Left lung (tissue), 10 donors: ENCODE results near the gene RCBTB2. TPM values are rescaled to one million over a fixed set of nuclear protein-coding genes. Genes with fewer than 3 reads are reported as not detected.

ENCODE experiments used
- ATAC-seq: fragments of 200-7000 bp; cut with Tn5 transposase; one replicate; pipeline ENCODE4 v1.9.1; 2020; ENCODE audit warnings: moderate library complexity
- DNase-seq, 4 donors: peaks; one replicate each; pipeline ENCODE4 v3.0.0-alpha.2; 2013 to 2020
- H3K27ac ChIP-seq, 2 donors: fragments of 200-600 bp; sonication (generic) in 1 of 2; one replicate each; pipeline versions ENCODE4 v1.5.0 to v1.8.0; 2020 to 2021
- H3K27me3 ChIP-seq, 2 donors: fragments of 200-600 bp; sonication (generic) in 1 of 2; one replicate each; pipeline versions ENCODE4 v1.5.0 to v1.8.0; 2020 to 2021
- H3K36me3 ChIP-seq, 2 donors: fragments of 200-600 bp; sonication (generic) in 1 of 2; one replicate each; pipeline versions ENCODE4 v1.5.0 to v1.8.0; 2020 to 2021
- H3K4me1 ChIP-seq, 2 donors: fragments of 200-600 bp; one replicate each; pipeline ENCODE4 v1.8.0; 2021
- H3K4me3 ChIP-seq, 2 donors: fragments of 200-600 bp; sonication (generic) in 1 of 2; one replicate each; pipeline versions ENCODE4 v1.5.0 to v1.8.0; 2020 to 2021; ENCODE audit warnings: mild to moderate bottlenecking in 1 of 2
- H3K9me3 ChIP-seq, 2 donors: fragments of 200-600 bp; sonication (generic) in 1 of 2; one replicate each; pipeline versions ENCODE4 v1.5.0 to v1.8.0; 2020 to 2021
- CTCF ChIP-seq, 2 donors: fragments of 200-600 bp; sonication (generic) in 1 of 2; IDR thresholded peaks; one replicate each; pipeline versions ENCODE4 v1.5.0 to v1.8.0; 2021; ENCODE audit warnings: antibody characterized with exemption in 2 of 2
- intact Hi-C, 2 donors: fragments of 100-400 bp; cut with DNase I; formaldehyde crosslinking; loops; one replicate each; pipeline versions ENCODE4 v1.11.2 to v1.14.2; 2022
- polyA plus RNA-seq, 6 donors: library from polyadenylated mRNA; unstranded; fragments of 120-200 nt; gene quantifications; one replicate each; pipeline ENCODE4 v1.2.1, GENCODE V29; 2013; ENCODE audit not compliant: insufficient read length in 6 of 6
- total RNA-seq, 2 donors: library from RNA; stranded (reverse); fragmentation: NEBNext Ultra II Directional; extraction: Animal tissue kit (Norgen Biotek cat#: 25700); gene quantifications; one replicate each; pipeline ENCODE4 v1.2.1, GENCODE V29; 2021
- donor health status: DM: no; HTN: yes; CAD: no.
- donor health status: DM: no; HTN: no; CAD: no.

The RCBTB2 gene
- total and polyA plus RNA-seq, 8 donors = 17.1 to 44.5 (median 40.6) TPM

GRCh38 chr13:48448959-48449614, 83.8 kb downstream of the RCBTB2 start:
- ATAC-seq (peak; percentile 67), DNase-seq (peak in 1 of 4 donors; percentile 22)
- Histone ChIP-seq H3K27ac (peak overlapping the region; percentile 33 to 71), H3K27me3 (no peaks in the 10 kb centered on the region), H3K36me3 (peaks cover 0 to 8% of the 10 kb centered on the region in 2 donors), H3K4me1 (peaks cover 15 to 45% of the 10 kb centered on the region in 2 donors), H3K9me3 (peaks cover 0 to 13% of the 10 kb centered on the region in 2 donors), H3K4me3 (peak overlapping the region in 1 of 2 donors; percentile 5)
- TF ChIP-seq CTCF (IDR thresholded peaks at IDR 0.05) = no peak
- intact Hi-C loops = no loop called here

GRCh38 chr13:48448285-48448958, 84.5 kb downstream of the RCBTB2 start:
- no peak for TF ChIP-seq CTCF (IDR thresholded peaks at IDR 0.05)
- peak overlapping the region; percentile 33 to 71 for H3K27ac ChIP-seq

GRCh38 chr13:48446464-48446863, 86.4 kb downstream of the RCBTB2 start:
- peak; percentile 70 for ATAC-seq
- no peak for DNase-seq
- intact Hi-C loops = no loop called here
- Histone ChIP-seq H3K4me1 (peaks cover 15 to 45% of the 10 kb centered on the region in 2 donors), H3K36me3 (no peaks in the 10 kb centered on the region), H3K4me3 (no peak overlapping the region), H3K9me3 (peaks cover 0 to 13% of the 10 kb centered on the region in 2 donors), H3K27ac (peak overlapping the region; percentile 23 to 46), H3K27me3 (no peaks in the 10 kb centered on the region)
- TF ChIP-seq CTCF (IDR thresholded peaks at IDR 0.05) = no peak

More at GRCh38 chr13:48448285-48448958, 84.5 kb downstream of the RCBTB2 start:
- Histone ChIP-seq H3K36me3 (peaks cover 0 to 1% of the 10 kb centered on the region in 2 donors), H3K4me1 (peaks cover 15 to 45% of the 10 kb centered on the region in 2 donors), H3K27me3 (no peaks in the 10 kb centered on the region), H3K9me3 (peaks cover 0 to 13% of the 10 kb centered on the region in 2 donors), H3K4me3 (peak overlapping the region in 1 of 2 donors; percentile 5)
- DNase-seq (peak in 1 of 4 donors; percentile 26), ATAC-seq (peak; percentile 56)
- intact Hi-C loops = no loop called here

- Histone ChIP-seq H3K36me3 (no peaks in the 10 kb centered on the region), H3K4me3 (no peak overlapping the region), H3K27ac (no peak overlapping the region), H3K4me1 (peaks cover 7 to 33% of the 10 kb centered on the region in 2 donors), H3K27me3 (no peaks in the 10 kb centered on the region), H3K9me3 (no peaks in the 10 kb centered on the region)
- no peak for ATAC-seq
- intact Hi-C loops = no loop called here
- TF ChIP-seq CTCF (IDR thresholded peaks at IDR 0.05) = no peak
- DNase-seq = no peak
These were observed 89.3 kb downstream of the RCBTB2 start for GRCh38 chr13:48443442-48444208.

Other genes starting within 250 kb of the RCBTB2 start
- gene RB1, start 229.3 kb downstream of the RCBTB2 start, total RNA-seq = 10 to 100 TPM; 32.1 to 45.7 TPM
- gene RB1, start 229.3 kb downstream of the RCBTB2 start, polyA plus RNA-seq = 10 to 100 TPM; 42.5 to 53.1 (median 49.4) TPM
- 10 to 100 TPM; 20.6 to 22.9 TPM for gene LPAR6, start 120.0 kb downstream of the RCBTB2 start, total RNA-seq
- 10 to 100 TPM; 44.6 to 59.0 (median 51.5) TPM for gene LPAR6, start 120.0 kb downstream of the RCBTB2 start, polyA plus RNA-seq
- gene CYSLTR2, start 120.8 kb upstream of the RCBTB2 start, total RNA-seq = 1 to 10 TPM in 1 of 2 donors, under 1 TPM in 1; 0.99 to 1.2 TPM
- under 1 TPM; 0.21 to 0.58 (median 0.34) TPM for gene CYSLTR2, start 120.8 kb upstream of the RCBTB2 start, polyA plus RNA-seq